HUES6 (cell line): Measurements from ENCODE around the gene INTS2.
"Not testable (repeated sequence)": the region's sequence is repeated elsewhere in the genome, so short reads cannot be mapped to it uniquely, and the experiment has no call there.

ENCODE experiments used
- H3K27ac ChIP-seq: 2 replicates; pipeline ENCODE4 v1.7.0; 2013; ENCODE audit warnings: low read depth, mild to moderate bottlenecking, low read length, inconsistent platforms
- H3K27me3 ChIP-seq: 2 replicates; pipeline ENCODE4 v1.6.1; 2013; ENCODE audit warnings: low read length; ENCODE audit not compliant: control insufficient read depth, insufficient read depth
- H3K36me3 ChIP-seq: 2 replicates; pipeline ENCODE4 v1.6.1; 2013; ENCODE audit warnings: low read length; ENCODE audit not compliant: control insufficient read depth, insufficient read depth
- H3K4me1 ChIP-seq: 2 replicates; pipeline ENCODE4 v1.6.1; 2013; ENCODE audit warnings: low read length; ENCODE audit not compliant: control insufficient read depth, insufficient read depth
- H3K4me3 ChIP-seq: 2 replicates; pipeline ENCODE4 v1.5.1; 2013; ENCODE audit warnings: low read depth, low read length
- H3K9ac ChIP-seq: one replicate; pipeline ENCODE4 v1.6.1; 2013; ENCODE audit warnings: mild to moderate bottlenecking, low read length
- H3K9me3 ChIP-seq: 2 replicates; pipeline ENCODE4 v1.6.1; 2013; ENCODE audit warnings: low read depth, low read length; ENCODE audit not compliant: control insufficient read depth, insufficient read depth

The INTS2 gene

GRCh38 chr17:61942085-61942484 is 14.3 kb upstream of the INTS2 start:
- Histone ChIP-seq H3K4me3 (no peak overlapping the region), H3K27me3 (no peaks in the 10 kb centered on the region), H3K9ac (no peak overlapping the region), H3K36me3 (peaks cover 34% of the 10 kb centered on the region), H3K9me3 (no peaks in the 10 kb centered on the region), H3K27ac (no peak overlapping the region), H3K4me1 (no peaks in the 10 kb centered on the region)

DNA sequence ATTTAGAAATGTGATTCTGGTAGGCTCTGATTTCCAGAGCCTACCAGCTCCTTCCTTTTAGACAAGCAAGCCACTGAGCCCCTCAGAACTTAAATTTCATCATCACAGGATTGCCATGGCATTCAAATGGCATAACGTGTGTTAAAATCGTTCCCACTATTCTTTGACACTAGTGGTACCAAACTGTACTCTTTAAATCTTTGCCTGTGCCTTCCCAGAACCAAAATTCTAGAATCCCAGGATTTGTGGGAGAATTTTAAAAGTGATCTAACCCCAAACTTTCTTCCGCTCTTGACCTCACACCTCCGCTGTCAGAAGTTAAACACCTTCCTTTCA is 287 bp upstream of the INTS2 start:
- H3K9me3 ChIP-seq: no peaks in the 10 kb centered on the region
- H3K27ac ChIP-seq: no peak overlapping the region
- peaks cover 4% of the 10 kb centered on the region; the same call in 1 of the 2 replicates for H3K4me1 ChIP-seq
- H3K27me3 ChIP-seq: no peaks in the 10 kb centered on the region
- H3K9ac ChIP-seq: no peak overlapping the region
- peak overlapping the region; percentile 92 for H3K4me3 ChIP-seq
- H3K36me3 ChIP-seq: peaks cover 12% of the 10 kb centered on the region

DNA sequence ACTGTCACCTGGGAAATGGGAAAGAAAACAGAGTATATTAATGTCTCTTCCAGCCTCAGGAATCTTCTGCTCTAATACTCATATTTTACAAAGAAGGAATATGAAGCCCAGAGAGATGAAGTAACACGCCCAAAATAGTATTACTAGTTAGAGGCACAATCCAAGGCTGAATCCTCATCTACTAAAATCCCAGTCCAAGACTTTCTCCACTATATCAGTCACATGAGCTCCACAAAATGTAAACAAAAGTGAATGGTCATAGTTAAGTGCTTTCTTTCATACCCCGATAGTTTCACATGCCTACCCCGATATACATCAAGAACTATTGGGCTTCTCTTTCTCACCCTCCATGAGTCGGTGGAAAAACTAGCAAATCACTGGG is 965 bp downstream of the INTS2 start:
- no peaks in the 10 kb centered on the region for H3K9me3 ChIP-seq
- peaks cover 16% of the 10 kb centered on the region for H3K36me3 ChIP-seq
- H3K27me3 ChIP-seq: no peaks in the 10 kb centered on the region
- peak overlapping the region; percentile 92 for H3K4me3 ChIP-seq
- 0 out of 2 replicates have a peak overlapping the region, but pooled peaks have one; percentile 81 for H3K27ac ChIP-seq
- H3K9ac ChIP-seq: peak overlapping the region; percentile 90
- peaks cover 4% of the 10 kb centered on the region; the same call in 1 of the 2 replicates for H3K4me1 ChIP-seq

GRCh38 chr17:61915162-61915561 is 12.6 kb downstream of the INTS2 start:
- H3K27ac ChIP-seq, H3K4me1 ChIP-seq, H3K9me3 ChIP-seq, H3K27me3 ChIP-seq, H3K4me3 ChIP-seq, H3K9ac ChIP-seq: not testable (repeated sequence)
- peaks cover 47% of the 10 kb centered on the region for H3K36me3 ChIP-seq

DNA sequence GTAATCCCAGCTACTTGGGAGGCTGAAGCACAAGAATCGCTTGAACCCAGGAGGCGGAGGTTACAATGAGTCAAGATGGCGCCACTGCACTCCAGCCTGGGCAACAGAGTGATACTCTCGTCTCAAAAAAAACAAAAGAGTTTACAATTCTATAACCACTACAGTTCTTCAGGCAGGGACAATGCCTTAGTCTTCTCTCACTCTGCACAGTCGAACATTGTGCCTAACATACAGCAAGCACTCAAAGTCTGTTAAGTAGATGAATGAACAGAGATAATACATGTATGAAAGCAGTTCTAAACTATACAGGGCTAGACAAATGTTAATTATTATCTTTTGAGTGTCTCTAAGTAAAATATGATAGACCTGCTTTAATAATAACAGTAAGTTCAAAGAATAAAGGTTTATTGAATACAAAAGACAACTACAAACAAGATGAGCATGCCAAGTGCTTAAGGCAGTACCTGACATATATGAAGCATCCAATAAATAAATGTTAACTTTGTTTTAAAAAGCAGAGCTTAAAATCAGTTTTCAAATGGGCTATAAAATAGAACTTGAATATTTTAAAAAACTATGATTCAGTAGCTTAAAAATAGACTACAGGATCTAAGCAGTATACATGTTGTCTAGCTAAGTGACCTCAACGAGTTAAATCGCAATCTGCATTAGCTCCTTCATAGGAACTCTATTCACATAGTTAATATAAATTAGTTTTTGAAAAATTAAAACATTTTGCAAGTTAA is 19.3 kb downstream of the INTS2 start:
- H3K9me3 ChIP-seq: no peaks in the 10 kb centered on the region
- peaks cover 73% of the 10 kb centered on the region for H3K36me3 ChIP-seq
- no peak overlapping the region for H3K4me3 ChIP-seq
- no peaks in the 10 kb centered on the region for H3K4me1 ChIP-seq
- H3K9ac ChIP-seq: no peak overlapping the region
- H3K27me3 ChIP-seq: no peaks in the 10 kb centered on the region
- no peak overlapping the region for H3K27ac ChIP-seq

- H3K4me3 ChIP-seq: no peak overlapping the region
- H3K9ac ChIP-seq: no peak overlapping the region
- no peaks in the 10 kb centered on the region for H3K27me3 ChIP-seq
- H3K9me3 ChIP-seq: no peaks in the 10 kb centered on the region
- H3K36me3 ChIP-seq: peaks cover 80% of the 10 kb centered on the region
- H3K4me1 ChIP-seq: no peaks in the 10 kb centered on the region
- no peak overlapping the region for H3K27ac ChIP-seq
Measured at GRCh38 chr17:61907361-61907760, 20.4 kb downstream of the INTS2 start.

DNA sequence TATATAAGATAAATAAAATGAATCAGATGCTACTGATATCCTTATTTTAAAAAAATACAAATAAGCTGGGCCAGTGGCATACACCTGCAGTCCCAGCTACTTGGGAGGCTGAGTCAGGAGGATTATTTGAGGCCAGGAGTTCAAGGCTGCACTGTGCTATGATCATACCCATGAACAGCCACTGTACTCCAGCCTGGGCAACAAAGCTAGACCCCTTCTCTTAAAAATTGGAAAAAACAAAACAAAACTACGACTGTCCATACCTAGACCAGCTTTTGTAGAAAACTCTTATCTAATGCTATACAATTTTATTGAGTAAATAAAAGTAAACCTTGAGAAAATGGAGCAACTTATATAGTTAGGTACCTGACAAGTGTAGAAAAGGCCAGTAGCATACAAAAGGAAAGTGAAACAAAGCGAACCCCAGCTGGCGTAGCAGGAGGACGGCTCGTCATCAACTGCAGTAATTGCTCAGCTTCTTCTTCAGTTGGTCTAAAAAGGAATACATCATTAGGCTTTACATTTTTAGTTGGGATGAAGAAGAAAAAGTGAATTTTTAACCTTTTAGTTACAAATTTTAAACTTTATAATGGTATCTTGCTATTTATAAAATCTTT is 23.6 kb downstream of the INTS2 start:
- Histone ChIP-seq H3K9me3 (no peaks in the 10 kb centered on the region), H3K27ac (no peak overlapping the region), H3K27me3 (no peaks in the 10 kb centered on the region), H3K9ac (no peak overlapping the region), H3K4me1 (no peaks in the 10 kb centered on the region), H3K4me3 (no peak overlapping the region), H3K36me3 (peaks cover 69% of the 10 kb centered on the region)

DNA sequence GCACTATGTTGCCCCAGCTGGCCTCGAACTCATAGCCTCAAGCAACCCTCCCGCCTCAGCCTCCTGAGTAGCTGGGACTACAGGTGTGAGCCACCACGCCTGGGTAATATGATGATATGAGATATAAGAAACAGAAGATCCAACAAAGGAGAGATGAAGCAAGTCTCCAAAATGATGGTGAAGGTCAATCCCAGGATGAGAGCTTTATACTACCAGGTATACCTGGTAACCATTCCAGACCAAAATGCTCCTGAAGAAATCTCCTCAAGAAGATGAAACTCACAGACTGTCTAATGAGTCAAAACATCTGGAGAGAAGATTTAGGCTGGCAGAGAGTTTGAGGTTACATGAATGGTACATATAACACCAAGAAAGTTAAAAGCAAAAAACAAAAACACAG is 24.5 kb downstream of the INTS2 start:
- Histone ChIP-seq H3K36me3 (peaks cover 71% of the 10 kb centered on the region), H3K27me3 (no peaks in the 10 kb centered on the region), H3K9me3 (no peaks in the 10 kb centered on the region), H3K4me1 (no peaks in the 10 kb centered on the region), H3K9ac (no peak overlapping the region), H3K4me3 (no peak overlapping the region), H3K27ac (no peak overlapping the region)

- H3K27ac ChIP-seq: peak overlapping the region; percentile 68
- H3K4me1 ChIP-seq: 0 out of 2 replicates have a peak, but pooled peaks cover 6% of the 10 kb centered on the region
- H3K36me3 ChIP-seq: peaks cover 54% of the 10 kb centered on the region
- no peaks in the 10 kb centered on the region for H3K27me3 ChIP-seq
- no peak overlapping the region for H3K4me3 ChIP-seq
- H3K9me3 ChIP-seq: no peaks in the 10 kb centered on the region
- no peak overlapping the region for H3K9ac ChIP-seq
Measured at GRCh38 chr17:61897548-61898180, 30.1 kb downstream of the INTS2 start.

DNA sequence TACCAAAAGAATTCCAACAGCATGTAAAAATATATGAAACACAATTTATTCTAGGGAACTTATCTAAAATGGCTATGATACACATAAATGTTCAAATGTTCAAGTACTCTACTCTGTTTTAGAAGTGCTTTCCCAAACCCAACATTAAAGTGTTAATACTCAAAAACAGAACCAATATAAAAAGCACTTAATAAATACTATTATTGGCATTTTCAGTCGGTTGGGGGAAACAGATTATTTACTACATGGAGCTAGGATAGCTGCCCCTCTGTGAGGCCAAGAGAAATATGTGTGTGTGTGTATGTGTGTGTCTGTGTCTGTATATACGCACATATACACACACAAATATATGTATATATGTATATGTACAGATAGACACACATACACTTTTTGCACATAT is 32.4 kb downstream of the INTS2 start:
- Histone ChIP-seq H3K9ac (no peak overlapping the region), H3K4me1 (0 out of 2 replicates have a peak, but pooled peaks cover 6% of the 10 kb centered on the region), H3K27ac (no peak overlapping the region), H3K27me3 (no peaks in the 10 kb centered on the region), H3K9me3 (no peaks in the 10 kb centered on the region), H3K36me3 (peaks cover 52% of the 10 kb centered on the region), H3K4me3 (no peak overlapping the region)

DNA sequence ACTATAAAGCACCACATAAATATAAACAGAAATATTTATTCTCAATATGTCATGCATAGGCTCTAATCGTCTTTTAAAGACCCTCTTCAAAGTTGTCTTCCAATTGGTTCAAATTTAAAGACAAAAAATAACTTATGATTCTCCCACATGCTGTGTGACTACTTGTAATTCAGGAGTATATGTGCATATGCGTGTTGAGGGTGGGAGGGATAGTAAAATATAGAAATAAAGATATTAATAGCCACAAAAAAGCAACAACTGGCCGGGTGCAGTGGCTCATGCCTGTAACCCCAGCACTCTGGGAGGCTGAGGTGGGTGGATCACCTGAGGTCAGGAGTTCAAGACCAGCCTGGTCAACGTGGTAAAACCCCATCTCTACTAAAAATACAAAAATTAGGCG is 33.5 kb downstream of the INTS2 start:
- peaks cover 52% of the 10 kb centered on the region for H3K36me3 ChIP-seq
- not testable (repeated sequence) for H3K9ac ChIP-seq, H3K9me3 ChIP-seq, H3K27me3 ChIP-seq, H3K4me3 ChIP-seq, H3K27ac ChIP-seq, H3K4me1 ChIP-seq
